Stomach (tissue), 9 donors: ENCODE measurements around the gene WSCD1. TPM values are rescaled to one million over a fixed set of nuclear protein-coding genes. Genes with fewer than 3 reads are reported as not detected.

ENCODE experiments used
- DNase-seq, 2 donors: peaks; one replicate each; pipeline versions ENCODE4 v3.0.0 to v3.0.0-alpha.2; 2013 to 2019
- H3K27ac ChIP-seq, 5 donors: fragments of 200-600 bp in 4 of 5; sonication (generic) in 4 of 5; one replicate each; pipeline ENCODE4 v1.5.1; 2013 to 2019; ENCODE audit warnings: mild to moderate bottlenecking in 1 of 5, moderate library complexity in 1 of 5
- H3K27me3 ChIP-seq, 3 donors: fragments of 200-600 bp; sonication (generic); one replicate each; pipeline ENCODE4 v1.5.1; 2017 to 2019; ENCODE audit warnings: mixed run types in 1 of 3
- H3K36me3 ChIP-seq, 4 donors: fragments of 200-600 bp; sonication (generic); 1 replicate in 3 of 4; 2 replicates in 1 of 4; pipeline ENCODE4 v1.5.1; 2016 to 2019
- H3K4me1 ChIP-seq, 4 donors: fragments of 200-600 bp; sonication (generic); one replicate each; pipeline ENCODE4 v1.5.1; 2016 to 2019
- H3K4me3 ChIP-seq, 4 donors: fragments of 200-600 bp; sonication (generic) in 3 of 4; one replicate each; pipeline ENCODE4 v1.5.1; 2016 to 2019; ENCODE audit warnings: mild to moderate bottlenecking in 1 of 4
- H3K9me3 ChIP-seq, 4 donors: fragments of 200-600 bp; sonication (generic); one replicate each; pipeline ENCODE4 v1.5.1; 2016 to 2019
- CTCF ChIP-seq, 7 experiments: fragments of 450-650 bp in 4 of 7; fragments of 200-600 bp in 3 of 7; sonication (generic) in 3 of 7; IDR thresholded peaks; one replicate each; pipeline ENCODE4 v1.5.1; 2016 to 2019; ENCODE audit warnings: antibody characterized with exemption in 7 of 7, control low read depth in 2 of 7, mild to moderate bottlenecking in 1 of 7
- EP300 ChIP-seq: sonication (generic); formaldehyde crosslinking; IDR thresholded peaks from one replicate; pipeline ENCODE4 v1.6.1; 2017; ENCODE audit warnings: antibody characterized with exemption
- POLR2A ChIP-seq, 4 donors: fragments of 450-650 bp; IDR thresholded peaks; one replicate each; pipeline ENCODE4 v1.6.1; 2016; ENCODE audit warnings: antibody characterized with exemption in 4 of 4, control low read depth in 2 of 4, mild to moderate bottlenecking in 1 of 4, moderate library complexity in 1 of 4
- POLR2AphosphoS5 ChIP-seq, 3 donors: sonication (generic); formaldehyde crosslinking; IDR thresholded peaks; one replicate each; pipeline ENCODE4 v1.6.1; 2016; ENCODE audit warnings: antibody characterized with exemption in 3 of 3
- WGBS, 5 donors: extraction: QIAGEN DNeasy Blood & Tissue Kit in 3 of 5; methylation state at CpG; one replicate each; pipeline versions ENCODE4 v1.1.5 to v1.1.7; 2013 to 2018; 5-methylcytosine and 5-hydroxymethylcytosine counted together
- intact Hi-C: fragments of 100-400 bp; cut with DNase I; formaldehyde crosslinking; loops from one replicate; pipeline ENCODE4 v1.15.1; 2023; ENCODE audit warnings: low total_unique reads
- polyA plus RNA-seq, 3 donors: library from polyadenylated mRNA; stranded (reverse); fragments of 200-250 nt; gene quantifications; one replicate each; pipeline ENCODE4 v1.2.3, GENCODE V29; 2013
- total RNA-seq, 5 donors: library from RNA; depleted of rRNA; stranded (reverse); fragments of >200 nt; gene quantifications; one replicate each; pipeline versions ENCODE4 v1.1.0 to v1.2.3, GENCODE V29; 2014 to 2016
- donor health status: healthy with polysubstance abuse.
- donor health status: Bipolar disorder and iron deficiency.
- donor health status: healthy.

The WSCD1 gene
- total and polyA plus RNA-seq, 8 donors: 0.58 to 32.7 (median 1.2) TPM

DNA sequence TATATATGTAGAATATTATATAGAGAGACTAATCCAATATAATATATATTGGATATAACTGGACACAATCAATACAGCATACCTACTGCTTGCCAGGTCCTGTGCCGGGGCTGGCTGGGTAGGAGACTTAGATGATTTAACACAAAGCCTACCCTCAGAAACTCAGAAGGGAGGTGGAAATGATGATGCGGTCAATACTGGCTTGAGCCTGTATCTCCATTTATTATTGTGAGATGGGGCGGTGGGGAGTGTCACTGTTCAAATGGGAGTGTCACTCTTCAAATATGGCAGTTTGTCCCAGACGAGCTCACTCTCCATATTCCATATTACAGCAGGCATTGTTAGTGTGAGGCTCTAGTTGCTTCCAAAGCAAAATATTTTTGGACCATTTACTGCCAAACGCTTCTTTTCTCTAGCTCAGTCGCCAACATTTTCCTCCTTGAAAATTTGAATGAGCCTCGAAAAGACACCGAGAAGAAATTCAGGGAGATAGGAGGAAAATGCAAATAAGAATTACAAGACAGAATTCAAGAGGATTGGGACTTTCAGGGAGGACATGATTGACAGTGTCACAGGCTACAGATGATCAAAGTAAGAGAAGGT is 70.7 kb downstream of the WSCD1 start:
- no peak for DNase-seq
- Histone ChIP-seq H3K27me3 (no peaks in the 10 kb centered on the region), H3K27ac (no peak overlapping the region), H3K9me3 (no peaks in the 10 kb centered on the region), H3K4me1 (peaks cover 0 to 4% (median 0%) of the 10 kb centered on the region in 4 donors), H3K36me3 (no peaks in the 10 kb centered on the region), H3K4me3 (no peak overlapping the region)
- intact Hi-C loops: no loop called here
- TF ChIP-seq POLR2AphosphoS5 (IDR thresholded peaks at IDR 0.05) (no peak), CTCF (IDR thresholded peaks at IDR 0.05) (no peak), EP300 (no peak), POLR2A (IDR thresholded peaks at IDR 0.05) (no peak)
- 76 to 88% (median 80%) methylated on average over 8 of the region's 8 CpGs for WGBS, 5 donors

DNA sequence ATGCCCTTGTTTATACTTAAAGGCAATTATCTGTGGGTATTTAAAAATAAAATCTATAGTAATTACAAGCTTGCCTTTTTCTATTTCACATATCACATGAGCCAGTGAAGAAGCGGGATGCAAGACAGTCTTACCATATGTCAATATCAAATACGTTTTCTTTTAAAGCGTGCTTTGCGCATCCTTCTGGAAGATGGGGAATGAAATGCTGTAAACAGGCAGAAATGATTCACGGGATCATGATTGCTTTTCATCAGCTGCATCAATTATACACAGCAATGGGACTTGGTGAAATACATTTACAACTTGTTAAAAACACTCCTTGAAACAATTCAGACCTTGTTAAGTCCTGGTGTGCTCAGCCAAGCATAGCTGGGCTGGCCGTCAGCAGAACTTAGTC is 72.5 kb downstream of the WSCD1 start:
- intact Hi-C loops: no loop called here
- no peak for TF ChIP-seq CTCF (IDR thresholded peaks at IDR 0.05)
- 78 to 85% (median 85%) methylated on average over 6 of the region's 6 CpGs for WGBS, 5 donors

DNA sequence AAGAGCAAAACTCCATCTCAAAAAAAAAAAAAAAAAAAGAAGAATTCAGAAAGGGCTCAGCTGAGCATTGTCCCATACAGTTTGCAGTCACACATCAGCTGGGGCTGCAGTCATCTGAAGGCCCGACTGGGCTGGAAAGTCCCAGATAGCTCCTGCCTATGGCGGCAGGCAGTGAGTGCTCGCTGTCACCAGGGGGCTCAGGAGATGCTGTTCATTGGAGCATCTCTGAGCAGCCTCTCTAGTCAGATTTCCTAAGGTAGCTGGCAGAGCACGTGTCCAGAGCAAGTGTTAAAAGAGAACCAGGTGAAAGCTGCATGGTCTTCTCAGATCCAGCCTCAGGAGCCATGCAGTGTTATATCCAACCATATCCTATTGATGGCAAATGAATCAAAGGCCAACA is 75.8 kb downstream of the WSCD1 start:
- H3K9me3 ChIP-seq: no peaks in the 10 kb centered on the region
- peaks cover 0 to 12% (median 0%) of the 10 kb centered on the region in 3 donors for H3K27me3 ChIP-seq
- intact Hi-C loops: no loop called here
- DNase-seq: no peak
- 80 to 85% (median 83%) methylated on average over 4 of the region's 4 CpGs for whole genome bisulfite sequencing, 5 donors
- no peak overlapping the region for H3K4me3 ChIP-seq
- H3K4me1 ChIP-seq: no peaks in the 10 kb centered on the region
- no peaks in the 10 kb centered on the region for H3K36me3 ChIP-seq
- TF ChIP-seq POLR2AphosphoS5 (IDR thresholded peaks at IDR 0.05): no peak
- TF ChIP-seq POLR2A (IDR thresholded peaks at IDR 0.05): no peak
- no peak for TF ChIP-seq EP300
- TF ChIP-seq CTCF (IDR thresholded peaks at IDR 0.05): no peak
- H3K27ac ChIP-seq: no peak overlapping the region

More for the DNA sequence above, 72.5 kb downstream of the WSCD1 start:
- H3K27ac ChIP-seq: no peak overlapping the region
- H3K27me3 ChIP-seq: no peaks in the 10 kb centered on the region
- no peaks in the 10 kb centered on the region for H3K9me3 ChIP-seq
- peaks cover 0 to 4% (median 0%) of the 10 kb centered on the region in 4 donors for H3K4me1 ChIP-seq
- no peaks in the 10 kb centered on the region for H3K36me3 ChIP-seq
- DNase-seq: no peak
- no peak overlapping the region for H3K4me3 ChIP-seq

GRCh38 chr17:6147042-6147441 is 76.9 kb downstream of the WSCD1 start:
- TF ChIP-seq EP300 (no peak), POLR2A (IDR thresholded peaks at IDR 0.05) (no peak), CTCF (IDR thresholded peaks at IDR 0.05) (no peak), POLR2AphosphoS5 (IDR thresholded peaks at IDR 0.05) (no peak)
- H3K36me3 ChIP-seq: no peaks in the 10 kb centered on the region
- DNase-seq: no peak
- no peak overlapping the region for H3K4me3 ChIP-seq
- no peaks in the 10 kb centered on the region for H3K4me1 ChIP-seq
- 49 to 65% (median 58%) methylated on average over 7 of the region's 7 CpGs for WGBS, 5 donors
- H3K9me3 ChIP-seq: no peaks in the 10 kb centered on the region
- intact Hi-C loops: no loop called here
- no peak overlapping the region for H3K27ac ChIP-seq
- peaks cover 0 to 12% (median 0%) of the 10 kb centered on the region in 3 donors for H3K27me3 ChIP-seq
